CD14-positive monocyte (primary cell): ENCODE results near the gene BPHL. TPM values are rescaled to one million over a fixed set of nuclear protein-coding genes. Genes with fewer than 3 reads are reported as not detected.

ENCODE experiments used
- DNase-seq, 3 donors: peaks; one replicate each; pipeline ENCODE4 v3.0.0-alpha.2; 2011 to 2022
- H2AFZ ChIP-seq: 2 replicates; pipeline ENCODE4 v1.6.0; 2012; ENCODE audit warnings: mild to moderate bottlenecking, low read depth, low read length, inconsistent platforms; ENCODE audit not compliant: insufficient read depth, poor library complexity, severe bottlenecking
- H3K27ac ChIP-seq, 2 donors: 1 replicate in 1 of 2; 2 replicates in 1 of 2; pipeline ENCODE4 v1.5.1; 2012 to 2013; ENCODE audit warnings: low read length in 2 of 2, control low read depth in 1 of 2, inconsistent platforms in 1 of 2, low read depth in 1 of 2, mild to moderate bottlenecking in 1 of 2
- H3K27me3 ChIP-seq, 2 donors: one replicate each; pipeline versions ENCODE4 v1.6.0 to v1.6.1; 2011 to 2013; ENCODE audit warnings: low read length in 2 of 2; ENCODE audit not compliant: control insufficient read depth in 2 of 2, insufficient read depth in 2 of 2
- H3K36me3 ChIP-seq, 2 donors: replicated peaks in 1 of 2; 1 replicate in 1 of 2; 2 replicates in 1 of 2; pipeline versions ENCODE4 v1.5.1 to v1.6.1; 2012 to 2013; ENCODE audit warnings: low read length in 2 of 2, control low read depth in 1 of 2, inconsistent platforms in 1 of 2, mild to moderate bottlenecking in 1 of 2; ENCODE audit not compliant: insufficient read depth in 2 of 2, control insufficient read depth in 1 of 2
- H3K4me1 ChIP-seq, 2 donors: 1 replicate in 1 of 2; 2 replicates in 1 of 2; pipeline versions ENCODE4 v1.5.1 to v1.6.1; 2012 to 2013; ENCODE audit warnings: low read length in 2 of 2, control low read depth in 1 of 2, inconsistent platforms in 1 of 2, mild to moderate bottlenecking in 1 of 2, moderate library complexity in 1 of 2; ENCODE audit not compliant: insufficient read depth in 2 of 2, control insufficient read depth in 1 of 2
- H3K4me2 ChIP-seq: replicated peaks from 2 replicates; pipeline ENCODE3; 2012; ENCODE audit warnings: low read length, moderate library complexity, mild to moderate bottlenecking; ENCODE audit not compliant: poor library complexity, severe bottlenecking; ENCODE audit errors: extremely low read depth
- H3K4me3 ChIP-seq, 3 experiments: fragments of 200-600 bp in 1 of 3; sonication (generic) in 1 of 3; replicated peaks in 1 of 3; 1 replicate in 2 of 3; 2 replicates in 1 of 3; pipeline ENCODE4 v1.5.1; 2011 to 2013; ENCODE audit warnings: low read length in 3 of 3, mild to moderate bottlenecking in 3 of 3, control low read depth in 2 of 3, low read depth in 2 of 3, inconsistent platforms in 1 of 3, moderate library complexity in 1 of 3
- H3K79me2 ChIP-seq: 2 replicates; pipeline ENCODE4 v1.6.0; 2012; ENCODE audit warnings: mild to moderate bottlenecking, control low read depth, inconsistent platforms, low read length, moderate library complexity; ENCODE audit not compliant: insufficient read depth
- H3K9ac ChIP-seq: 2 replicates; pipeline ENCODE4 v1.6.0; 2017; ENCODE audit warnings: low read length, mild to moderate bottlenecking; ENCODE audit not compliant: insufficient read depth, poor library complexity, severe bottlenecking
- H3K9me3 ChIP-seq, 2 donors: replicated peaks in 1 of 2; 1 replicate in 1 of 2; 2 replicates in 1 of 2; pipeline versions ENCODE4 v1.5.1 to v1.6.1; 2012 to 2013; ENCODE audit warnings: low read length in 2 of 2, control low read depth in 1 of 2; ENCODE audit not compliant: control insufficient read depth in 1 of 2, insufficient read depth in 1 of 2
- H4K20me1 ChIP-seq: 2 replicates; pipeline ENCODE4 v1.6.0; 2012; ENCODE audit warnings: mild to moderate bottlenecking, low read length, control low read depth, moderate library complexity; ENCODE audit not compliant: insufficient read depth
- H3K27ac Mint-ChIP-seq, 7 donors: one replicate each; pipeline ENCODE4 v1.8.0; 2020; ENCODE audit warnings: mild to moderate bottlenecking in 7 of 7, mixed read lengths in 7 of 7, moderate library complexity in 6 of 7, inconsistent platforms in 2 of 7
- H3K27me3 Mint-ChIP-seq, 3 donors: one replicate each; pipeline ENCODE4 v1.8.0; 2021 to 2022; ENCODE audit warnings: low read depth in 3 of 3, mild to moderate bottlenecking in 3 of 3, mixed read lengths in 3 of 3, moderate library complexity in 3 of 3, inconsistent platforms in 1 of 3
- H3K36me3 Mint-ChIP-seq, 2 donors: one replicate each; pipeline ENCODE4 v1.8.0; 2020; ENCODE audit warnings: mixed read lengths in 2 of 2, inconsistent platforms in 1 of 2, mild to moderate bottlenecking in 1 of 2
- H3K4me1 Mint-ChIP-seq: one replicate; pipeline ENCODE4 v1.8.0; 2020; ENCODE audit warnings: mild to moderate bottlenecking, mixed read lengths
- H3K4me3 Mint-ChIP-seq, 2 donors: one replicate each; pipeline ENCODE4 v1.8.0; 2020; ENCODE audit warnings: mild to moderate bottlenecking in 2 of 2, mixed read lengths in 2 of 2, moderate library complexity in 1 of 2
- H3K9me3 Mint-ChIP-seq, 7 donors: one replicate each; pipeline ENCODE4 v1.8.0; 2020 to 2022; ENCODE audit warnings: mixed read lengths in 7 of 7, mild to moderate bottlenecking in 6 of 7, moderate library complexity in 6 of 7, inconsistent platforms in 2 of 7
- WGBS: methylation state at CpG from one replicate; pipeline ENCODE4 v1.1.5; 2013; ENCODE audit warnings: missing lambda C conversion rate; ENCODE audit not compliant: insufficient coverage; 5-methylcytosine and 5-hydroxymethylcytosine counted together
- intact Hi-C, 2 donors: fragments of 100-400 bp; cut with micrococcal nuclease; formaldehyde crosslinking; loops; one replicate each; pipeline versions ENCODE4 v1.15.0 to v1.15.1; 2023
- polyA plus RNA-seq, 3 donors: library from polyadenylated mRNA; depleted of rRNA in 1 of 3; unstranded in 2 of 3; stranded (reverse) in 1 of 3; fragments of 300-500 nt in 2 of 3; fragments of >200 nt in 1 of 3; fragmentation: Illumina TruSeq in 2 of 3; gene quantifications; 1 replicate in 2 of 3; 2 replicates in 1 of 3; pipeline ENCODE4 v1.2.3, GENCODE V29; 2012 to 2021
- TF ChIP-seq, protein P1 (sequence below): fragments of 200-600 bp; IDR thresholded peaks from one replicate; pipeline ENCODE4 v1.8.0; 2022; ENCODE audit warnings: antibody characterized with exemption, mild to moderate bottlenecking

BPHL gene
- polyA plus RNA-seq, 3 donors: 4.6 to 7.8 (median 5.9) TPM

DNA sequence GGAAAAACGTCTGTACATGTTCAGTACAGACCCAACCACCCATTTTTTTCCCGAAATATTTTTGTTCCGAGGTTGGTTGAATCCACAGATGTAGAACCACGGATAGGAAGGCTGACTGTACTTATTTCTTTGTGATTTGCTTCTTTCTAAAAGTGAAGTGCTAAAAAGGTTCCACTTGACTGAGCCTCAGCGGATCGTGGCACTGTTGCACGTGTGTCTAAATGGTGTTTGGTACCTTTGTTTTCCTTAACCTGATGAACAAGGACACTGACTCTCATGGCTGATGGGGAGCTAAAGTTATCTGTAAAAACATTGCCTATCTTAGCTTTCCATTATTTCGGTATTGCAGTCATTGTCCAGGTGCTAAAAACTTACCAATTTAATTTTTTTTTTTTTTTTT, 6.2 kb downstream of the BPHL start:
- no peak overlapping the region for H3K27ac ChIP-seq
- no peak overlapping the region for H3K4me3 ChIP-seq
- DNase-seq: no peak
- no peaks in the 10 kb centered on the region for H3K4me1 Mint-ChIP-seq
- no peaks in the 10 kb centered on the region for H3K9me3 Mint-ChIP-seq
- peaks cover 0 to 3% of the 10 kb centered on the region in 2 donors for H3K4me1 ChIP-seq
- no peaks in the 10 kb centered on the region for H4K20me1 ChIP-seq
- H3K36me3 ChIP-seq: peaks cover 0 to 5% of the 10 kb centered on the region in 2 donors
- no peaks in the 10 kb centered on the region for H3K27me3 ChIP-seq
- H3K36me3 Mint-ChIP-seq: peaks cover 3 to 4% of the 10 kb centered on the region in 2 donors
- no peaks in the 10 kb centered on the region for H3K79me2 ChIP-seq
- no peak overlapping the region for H3K9ac ChIP-seq
- intact Hi-C loops: no loop called here
- H3K4me2 ChIP-seq: no peak overlapping the region
- H3K4me3 Mint-ChIP-seq: no peak overlapping the region
- TF ChIP-seq, protein P1, sequence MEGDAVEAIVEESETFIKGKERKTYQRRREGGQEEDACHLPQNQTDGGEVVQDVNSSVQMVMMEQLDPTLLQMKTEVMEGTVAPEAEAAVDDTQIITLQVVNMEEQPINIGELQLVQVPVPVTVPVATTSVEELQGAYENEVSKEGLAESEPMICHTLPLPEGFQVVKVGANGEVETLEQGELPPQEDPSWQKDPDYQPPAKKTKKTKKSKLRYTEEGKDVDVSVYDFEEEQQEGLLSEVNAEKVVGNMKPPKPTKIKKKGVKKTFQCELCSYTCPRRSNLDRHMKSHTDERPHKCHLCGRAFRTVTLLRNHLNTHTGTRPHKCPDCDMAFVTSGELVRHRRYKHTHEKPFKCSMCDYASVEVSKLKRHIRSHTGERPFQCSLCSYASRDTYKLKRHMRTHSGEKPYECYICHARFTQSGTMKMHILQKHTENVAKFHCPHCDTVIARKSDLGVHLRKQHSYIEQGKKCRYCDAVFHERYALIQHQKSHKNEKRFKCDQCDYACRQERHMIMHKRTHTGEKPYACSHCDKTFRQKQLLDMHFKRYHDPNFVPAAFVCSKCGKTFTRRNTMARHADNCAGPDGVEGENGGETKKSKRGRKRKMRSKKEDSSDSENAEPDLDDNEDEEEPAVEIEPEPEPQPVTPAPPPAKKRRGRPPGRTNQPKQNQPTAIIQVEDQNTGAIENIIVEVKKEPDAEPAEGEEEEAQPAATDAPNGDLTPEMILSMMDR: no peak
- H2AFZ ChIP-seq: no peak overlapping the region
- 94% methylated on average over 5 of the region's 8 CpGs for WGBS
- peaks cover 0 to 11% (median 2%) of the 10 kb centered on the region in 3 donors for H3K27me3 Mint-ChIP-seq
- H3K27ac Mint-ChIP-seq: no peak overlapping the region
- H3K9me3 ChIP-seq: no peaks in the 10 kb centered on the region

DNA sequence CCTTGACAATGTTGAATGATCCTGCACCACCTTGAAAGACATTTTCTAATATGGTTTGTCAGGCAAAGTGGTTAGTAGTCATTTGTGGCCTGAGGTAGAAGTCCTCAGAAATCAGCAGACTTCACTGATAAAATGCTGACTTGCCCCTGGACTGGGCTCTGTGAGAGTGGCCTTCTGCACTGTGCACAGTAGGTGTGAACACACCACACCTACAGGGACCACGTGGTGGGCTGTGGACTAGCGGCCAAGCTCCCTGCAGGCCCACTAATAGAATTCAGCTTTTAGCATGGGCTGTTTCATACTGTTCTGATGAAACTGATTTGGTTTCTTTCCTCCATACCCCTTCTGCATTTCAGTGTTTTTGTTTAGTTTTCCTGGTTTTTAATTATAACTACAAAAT, 7.3 kb downstream of the BPHL start:
- H3K4me2 ChIP-seq: no peak overlapping the region
- Mint-ChIP-seq H3K27me3 (peaks cover 0 to 8% (median 0%) of the 10 kb centered on the region in 3 donors), H3K36me3 (peaks cover 3 to 4% of the 10 kb centered on the region in 2 donors), H3K4me1 (no peaks in the 10 kb centered on the region), H3K27ac (no peak overlapping the region), H3K9me3 (no peaks in the 10 kb centered on the region), H3K4me3 (no peak overlapping the region)
- peaks cover 0 to 5% of the 10 kb centered on the region in 2 donors for H3K36me3 ChIP-seq
- DNase-seq: no peak
- no peaks in the 10 kb centered on the region for H4K20me1 ChIP-seq
- H2AFZ ChIP-seq: no peak overlapping the region
- TF ChIP-seq, protein P1: no peak
- H3K4me1 ChIP-seq: peaks cover 0 to 3% of the 10 kb centered on the region in 2 donors
- H3K27ac ChIP-seq: no peak overlapping the region
- no peaks in the 10 kb centered on the region for H3K79me2 ChIP-seq
- H3K4me3 ChIP-seq: no peak overlapping the region
- H3K9me3 ChIP-seq: no peaks in the 10 kb centered on the region
- no peaks in the 10 kb centered on the region for H3K27me3 ChIP-seq
- H3K9ac ChIP-seq: no peak overlapping the region
- intact Hi-C loops: loop anchor here (1.0 to 2.0 kb wide), 2 partner anchors 125 kb away; no protein-coding TSS in a partner anchor
- no CpG with 5 or more reads among the region's 2 CpGs for WGBS
